OCI-LY7 (cell line): ENCODE data around the gene KICS2. TPM values are rescaled to one million over a fixed set of nuclear protein-coding genes. Genes with fewer than 3 reads are reported as not detected.

Experiments
- BruUV-seq: library from RNA; stranded (reverse); fragments of 400-500 nt; replicated peaks from 2 replicates; lab custom pipeline; 2021; lab: Mats Ljungman, UMichigan
- CTCF ChIA-PET: fragments of 300-600 bp; sonication (Branson Sonifier 250); formaldehyde crosslinking; loops from one replicate; lab custom pipeline; 2022; ENCODE audit warnings: antibody characterized with exemption; ENCODE audit not compliant: unreplicated experiment; lab: Charles Lee
- POLR2A ChIA-PET: fragments of 300-600 bp; sonication (Branson Sonifier 250); formaldehyde crosslinking; loops from one replicate; lab custom pipeline; 2022; ENCODE audit warnings: antibody characterized with exemption; lab: Charles Lee
- DNase-seq: peaks from one replicate; pipeline ENCODE4 v3.0.0-alpha.2; 2015; ENCODE audit warnings: low spot score
- H2AFZ ChIP-seq: fragments of 200-600 bp; sonication (generic), shearing (Covaris generic); 2 replicates; pipeline ENCODE4 v1.6.1; 2014; ENCODE audit warnings: mild to moderate bottlenecking, antibody characterized with exemption, low read length, moderate library complexity
- H3K27ac ChIP-seq: fragments of 200-600 bp; sonication (generic); 2 replicates; pipeline ENCODE4 v1.5.1; 2014; ENCODE audit warnings: mixed run types, low read depth, mild to moderate bottlenecking, moderate library complexity, low read length, inconsistent platforms; ENCODE audit not compliant: poor library complexity, severe bottlenecking
- H3K36me3 ChIP-seq: fragments of 200-600 bp; sonication (generic); 2 replicates; pipeline ENCODE4 v1.6.1; 2014; ENCODE audit warnings: mild to moderate bottlenecking, antibody characterized with exemption, low read length, moderate library complexity, mixed read lengths; ENCODE audit not compliant: insufficient read depth
- H3K4me1 ChIP-seq: fragments of 200-600 bp; sonication (generic); 2 replicates; pipeline ENCODE4 v1.5.1; 2014; ENCODE audit warnings: mild to moderate bottlenecking, low read length; ENCODE audit not compliant: insufficient read depth, poor library complexity, severe bottlenecking
- H3K4me2 ChIP-seq: fragments of 200-600 bp; sonication (generic); 2 replicates; pipeline ENCODE4 v1.6.1; 2014; ENCODE audit warnings: mild to moderate bottlenecking, low read length
- H3K4me3 ChIP-seq: fragments of 200-600 bp; sonication (generic); 2 replicates; pipeline ENCODE4 v1.5.1; 2014; ENCODE audit warnings: mild to moderate bottlenecking, low read depth, low read length; ENCODE audit not compliant: poor library complexity, severe bottlenecking
- H3K79me2 ChIP-seq: fragments of 200-600 bp; sonication (generic); 2 replicates; pipeline ENCODE4 v1.6.1; 2016; ENCODE audit warnings: low read depth, mild to moderate bottlenecking, low read length, moderate library complexity, mixed read lengths; ENCODE audit not compliant: insufficient read depth
- H3K9me2 ChIP-seq: fragments of 200-600 bp; sonication (generic); 2 replicates; pipeline ENCODE4 v1.6.1; 2016; ENCODE audit warnings: mild to moderate bottlenecking, low read length, mixed read lengths; ENCODE audit not compliant: insufficient read depth
- H3K9me3 ChIP-seq: fragments of 200-600 bp; sonication (generic); 2 replicates; pipeline ENCODE4 v1.6.1; 2014; ENCODE audit warnings: mild to moderate bottlenecking, mixed run types, low read length, mixed read lengths
- H4K20me1 ChIP-seq: fragments of 200-600 bp; sonication (generic); 2 replicates; pipeline ENCODE4 v1.6.1; 2014; ENCODE audit warnings: mild to moderate bottlenecking, antibody characterized with exemption, low read length, moderate library complexity, mixed read lengths; ENCODE audit not compliant: insufficient read depth
- EZH2phosphoT487 ChIP-seq: fragments of 200-600 bp; sonication (generic); IDR thresholded peaks from 2 replicates; pipeline ENCODE4 v1.6.1; 2018; ENCODE audit warnings: low read depth, borderline replicate concordance, mild to moderate bottlenecking, mixed run types, antibody characterized with exemption, low read length, moderate library complexity, mixed read lengths
- intact Hi-C: fragments of 100-400 bp; cut with micrococcal nuclease; formaldehyde crosslinking; loops from one replicate; pipeline ENCODE4 v1.10.0; 2022; ENCODE audit not compliant: unreplicated experiment
- total RNA-seq, 2 experiments: library from RNA; depleted of rRNA in 1 of 2; stranded (reverse); fragments of >200 nt in 1 of 2; shearing (Covaris generic) in 1 of 2; gene quantifications; 2 replicates each; pipeline ENCODE4 v1.2.3, GENCODE V29; 2014 to 2022
- TF ChIP-seq, protein P1 (sequence below): fragments of 200-600 bp; sonication (generic); conservative IDR thresholded peaks from 2 replicates; pipeline ENCODE4 v1.5.1; 2014; ENCODE audit warnings: mild to moderate bottlenecking, antibody characterized with exemption, low read length, moderate library complexity, mixed read lengths

The KICS2 gene
- total RNA-seq, 2 experiments from 2014 or later = 20.4 to 20.6 TPM

DNA sequence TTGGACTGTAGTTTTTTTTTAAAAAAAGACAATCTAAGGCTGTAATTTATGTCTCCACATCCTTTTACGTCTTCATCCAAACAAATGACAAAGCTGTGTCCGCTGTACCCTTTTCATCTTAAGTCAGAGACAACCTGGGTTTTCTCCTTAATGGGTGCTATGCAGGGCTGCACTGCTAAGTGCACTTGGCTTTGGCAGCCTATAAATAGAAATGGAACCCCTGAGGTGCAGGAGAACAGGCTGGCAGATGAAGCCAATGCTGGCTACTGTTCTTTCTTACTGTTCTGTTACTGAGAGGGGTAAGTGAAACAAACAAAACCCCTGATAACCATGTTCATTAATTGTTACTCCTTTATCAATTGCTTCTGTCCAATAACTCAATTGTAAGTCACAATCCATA, 47.1 kb upstream of the KICS2 start:
- ChIA-PET POLR2A (no interaction called here), CTCF (no interaction called here)
- Histone ChIP-seq H3K9me2 (no peaks in the 10 kb centered on the region), H3K9me3 (no peaks in the 10 kb centered on the region), H3K4me1 (no peaks in the 10 kb centered on the region), H3K4me3 (no peak overlapping the region), H3K4me2 (no peak overlapping the region), H4K20me1 (no peaks in the 10 kb centered on the region), H3K36me3 (no peaks in the 10 kb centered on the region), H3K79me2 (no peaks in the 10 kb centered on the region), H2AFZ (no peak overlapping the region), H3K27ac (no peak overlapping the region)
- BruUV-seq = no TSS peak
- intact Hi-C loops = no loop called here
- DNase-seq = no peak
- no peak for TF ChIP-seq EZH2phosphoT487
- TF ChIP-seq, protein P1, sequence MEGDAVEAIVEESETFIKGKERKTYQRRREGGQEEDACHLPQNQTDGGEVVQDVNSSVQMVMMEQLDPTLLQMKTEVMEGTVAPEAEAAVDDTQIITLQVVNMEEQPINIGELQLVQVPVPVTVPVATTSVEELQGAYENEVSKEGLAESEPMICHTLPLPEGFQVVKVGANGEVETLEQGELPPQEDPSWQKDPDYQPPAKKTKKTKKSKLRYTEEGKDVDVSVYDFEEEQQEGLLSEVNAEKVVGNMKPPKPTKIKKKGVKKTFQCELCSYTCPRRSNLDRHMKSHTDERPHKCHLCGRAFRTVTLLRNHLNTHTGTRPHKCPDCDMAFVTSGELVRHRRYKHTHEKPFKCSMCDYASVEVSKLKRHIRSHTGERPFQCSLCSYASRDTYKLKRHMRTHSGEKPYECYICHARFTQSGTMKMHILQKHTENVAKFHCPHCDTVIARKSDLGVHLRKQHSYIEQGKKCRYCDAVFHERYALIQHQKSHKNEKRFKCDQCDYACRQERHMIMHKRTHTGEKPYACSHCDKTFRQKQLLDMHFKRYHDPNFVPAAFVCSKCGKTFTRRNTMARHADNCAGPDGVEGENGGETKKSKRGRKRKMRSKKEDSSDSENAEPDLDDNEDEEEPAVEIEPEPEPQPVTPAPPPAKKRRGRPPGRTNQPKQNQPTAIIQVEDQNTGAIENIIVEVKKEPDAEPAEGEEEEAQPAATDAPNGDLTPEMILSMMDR = no peak

DNA sequence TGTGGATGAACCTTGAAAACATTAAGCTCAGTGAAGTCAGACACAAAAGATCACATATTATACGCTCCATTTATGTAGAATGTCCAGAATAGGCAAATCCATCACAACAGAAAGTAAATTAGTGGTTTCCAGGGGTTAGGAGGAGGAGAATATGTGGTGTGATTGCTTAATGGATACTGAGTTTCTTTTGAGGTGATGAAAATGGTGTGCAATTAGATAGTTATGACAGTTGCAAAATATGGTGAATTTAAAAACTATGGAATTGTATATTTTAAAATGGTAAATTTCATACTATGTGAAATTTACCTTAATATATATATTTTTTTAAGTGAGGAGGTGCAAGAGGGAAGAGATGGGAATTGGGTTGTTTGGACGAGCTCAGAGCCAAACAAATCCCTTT, 46.3 kb upstream of the KICS2 start:
- Histone ChIP-seq H3K4me3 (no peak overlapping the region), H3K27ac (no peak overlapping the region), H2AFZ (no peak overlapping the region), H4K20me1 (no peaks in the 10 kb centered on the region), H3K4me2 (no peak overlapping the region), H3K9me3 (no peaks in the 10 kb centered on the region), H3K36me3 (no peaks in the 10 kb centered on the region), H3K9me2 (no peaks in the 10 kb centered on the region), H3K4me1 (no peaks in the 10 kb centered on the region), H3K79me2 (no peaks in the 10 kb centered on the region)
- no TSS peak for BruUV-seq
- intact Hi-C loops = no loop called here
- TF ChIP-seq EZH2phosphoT487 = no peak
- TF ChIP-seq, protein P1 = no peak
- DNase-seq = no peak
- POLR2A ChIA-PET = no interaction called here
- CTCF ChIA-PET = no interaction called here

DNA sequence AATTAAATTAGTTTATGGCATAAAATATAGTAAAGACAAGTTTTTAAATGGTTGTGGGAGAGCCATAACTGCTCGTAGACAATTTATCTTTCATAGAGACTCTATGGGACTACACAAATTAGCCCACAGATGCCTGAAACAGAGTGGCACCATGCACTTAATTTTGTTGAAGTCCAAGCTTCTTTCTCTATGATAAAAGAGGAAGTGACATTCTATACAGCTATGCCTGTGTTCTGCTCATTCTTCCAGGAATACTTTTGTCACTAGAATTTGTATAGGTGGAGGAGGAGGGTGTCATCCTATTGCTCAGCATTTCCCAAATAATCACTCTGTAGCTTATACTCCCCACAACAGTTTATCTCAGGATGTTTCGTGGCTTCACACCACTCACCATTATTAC, 43.7 kb upstream of the KICS2 start:
- Histone ChIP-seq H3K4me1 (no peaks in the 10 kb centered on the region), H3K9me3 (no peaks in the 10 kb centered on the region), H2AFZ (no peak overlapping the region), H3K4me3 (no peak overlapping the region), H3K36me3 (no peaks in the 10 kb centered on the region), H3K4me2 (no peak overlapping the region), H3K79me2 (no peaks in the 10 kb centered on the region), H3K27ac (no peak overlapping the region), H4K20me1 (no peaks in the 10 kb centered on the region), H3K9me2 (no peaks in the 10 kb centered on the region)
- CTCF ChIA-PET = no interaction called here
- POLR2A ChIA-PET = no interaction called here
- no TSS peak for BruUV-seq
- intact Hi-C loops = no loop called here
- TF ChIP-seq, protein P1 = no peak
- TF ChIP-seq EZH2phosphoT487 = no peak
- no peak for DNase-seq
